Ascending aorta (tissue), 2 donors: ENCODE results near the gene TSPOAP1. TPM values are rescaled to one million over a fixed set of nuclear protein-coding genes. Genes with fewer than 3 reads are reported as not detected.

Experiments
- DNase-seq, 2 donors: peaks; one replicate each; pipeline ENCODE4 v3.0.0-alpha.2; 2019; ENCODE audit warnings: low spot score in 2 of 2
- H3K27ac ChIP-seq, 2 donors: fragments of 200-600 bp; sonication (generic); one replicate each; pipeline ENCODE4 v1.5.1; 2016 to 2017; ENCODE audit warnings: mild to moderate bottlenecking in 1 of 2
- H3K27me3 ChIP-seq: fragments of 200-600 bp; sonication (generic); one replicate; pipeline ENCODE4 v1.5.1; 2017
- H3K36me3 ChIP-seq, 2 donors: fragments of 200-600 bp; sonication (generic); one replicate each; pipeline ENCODE4 v1.5.1; 2016
- H3K4me1 ChIP-seq, 2 donors: fragments of 200-600 bp; sonication (generic); one replicate each; pipeline ENCODE4 v1.5.1; 2016 to 2017; ENCODE audit warnings: mild to moderate bottlenecking in 1 of 2
- H3K4me3 ChIP-seq, 2 donors: fragments of 200-600 bp; sonication (generic); one replicate each; pipeline ENCODE4 v1.5.1; 2016 to 2017; ENCODE audit warnings: mild to moderate bottlenecking in 1 of 2
- H3K9me3 ChIP-seq, 2 donors: fragments of 200-600 bp; sonication (generic); one replicate each; pipeline ENCODE4 v1.5.1; 2016
- CTCF ChIP-seq, 3 experiments: fragments of 200-600 bp in 2 of 3; fragments of 450-650 bp in 1 of 3; sonication (generic) in 2 of 3; IDR thresholded peaks; one replicate each; pipeline ENCODE4 v1.5.1; 2016 to 2019; ENCODE audit warnings: antibody characterized with exemption in 3 of 3, mild to moderate bottlenecking in 1 of 3, moderate library complexity in 1 of 3
- intact Hi-C: fragments of 100-400 bp; cut with DNase I; formaldehyde crosslinking; loops from one replicate; pipeline ENCODE4 v1.15.1; 2023
- total RNA-seq: library from RNA; depleted of rRNA; stranded (reverse); fragments of >200 nt; gene quantifications from one replicate; pipeline ENCODE4 v1.1.0, GENCODE V29; 2016

The TSPOAP1 gene
- total RNA-seq, 1 donor from 2014 or later: 22.4 TPM

GRCh38 chr17:58284613-58285421, 43.8 kb downstream of the TSPOAP1 start:
- H3K4me1 ChIP-seq: no peaks in the 10 kb centered on the region
- no peak overlapping the region for H3K27ac ChIP-seq
- no peaks in the 10 kb centered on the region for H3K36me3 ChIP-seq
- H3K27me3 ChIP-seq: no peaks in the 10 kb centered on the region
- H3K4me3 ChIP-seq: no peak overlapping the region
- H3K9me3 ChIP-seq: no peaks in the 10 kb centered on the region
- TF ChIP-seq CTCF (IDR thresholded peaks at IDR 0.05): no peak
- DNase-seq: no peak
- intact Hi-C loops: no loop called here

GRCh38 chr17:58283674-58284612, 44.7 kb downstream of the TSPOAP1 start:
- no peak overlapping the region for H3K27ac ChIP-seq
- no peaks in the 10 kb centered on the region for H3K9me3 ChIP-seq
- intact Hi-C loops: no loop called here
- TF ChIP-seq CTCF (IDR thresholded peaks at IDR 0.05): no peak
- no peaks in the 10 kb centered on the region for H3K36me3 ChIP-seq
- H3K4me3 ChIP-seq: no peak overlapping the region
- no peak for DNase-seq
- H3K4me1 ChIP-seq: no peaks in the 10 kb centered on the region
- H3K27me3 ChIP-seq: no peaks in the 10 kb centered on the region

DNA sequence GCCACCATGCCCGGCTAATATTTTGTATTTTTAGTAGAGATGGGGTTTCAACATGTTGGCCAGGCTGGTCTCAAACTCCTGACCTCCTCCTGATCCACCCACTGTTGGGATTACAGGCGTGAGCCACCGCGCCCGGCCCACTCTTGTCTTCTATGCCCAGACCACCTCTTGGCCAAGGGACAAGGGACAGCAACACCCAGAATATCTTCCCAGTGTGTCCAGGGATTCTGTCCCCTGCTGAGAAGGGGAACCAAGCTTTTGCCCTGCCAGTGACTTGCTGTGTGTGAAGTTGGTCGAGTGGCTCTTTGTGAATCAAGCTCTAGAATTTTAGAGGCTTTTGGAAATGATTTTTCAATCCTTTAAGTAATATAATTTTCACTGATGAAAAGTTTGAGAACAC, 46.2 kb downstream of the TSPOAP1 start:
- no peak for TF ChIP-seq CTCF (IDR thresholded peaks at IDR 0.05)
- Histone ChIP-seq H3K27me3 (no peaks in the 10 kb centered on the region), H3K36me3 (no peaks in the 10 kb centered on the region), H3K9me3 (no peaks in the 10 kb centered on the region), H3K27ac (no peak overlapping the region), H3K4me3 (no peak overlapping the region), H3K4me1 (no peaks in the 10 kb centered on the region)
- DNase-seq: no peak
- intact Hi-C loops: no loop called here

- no peaks in the 10 kb centered on the region for H3K36me3 ChIP-seq
- intact Hi-C loops: no loop called here
- TF ChIP-seq CTCF (IDR thresholded peaks at IDR 0.05): no peak
- H3K27me3 ChIP-seq: no peaks in the 10 kb centered on the region
- DNase-seq: no peak
- H3K4me1 ChIP-seq: no peaks in the 10 kb centered on the region
- H3K27ac ChIP-seq: no peak overlapping the region
- no peak overlapping the region for H3K4me3 ChIP-seq
- H3K9me3 ChIP-seq: no peaks in the 10 kb centered on the region
These were observed 47.0 kb downstream of the TSPOAP1 start for GRCh38 chr17:58281511-58282011.

DNA sequence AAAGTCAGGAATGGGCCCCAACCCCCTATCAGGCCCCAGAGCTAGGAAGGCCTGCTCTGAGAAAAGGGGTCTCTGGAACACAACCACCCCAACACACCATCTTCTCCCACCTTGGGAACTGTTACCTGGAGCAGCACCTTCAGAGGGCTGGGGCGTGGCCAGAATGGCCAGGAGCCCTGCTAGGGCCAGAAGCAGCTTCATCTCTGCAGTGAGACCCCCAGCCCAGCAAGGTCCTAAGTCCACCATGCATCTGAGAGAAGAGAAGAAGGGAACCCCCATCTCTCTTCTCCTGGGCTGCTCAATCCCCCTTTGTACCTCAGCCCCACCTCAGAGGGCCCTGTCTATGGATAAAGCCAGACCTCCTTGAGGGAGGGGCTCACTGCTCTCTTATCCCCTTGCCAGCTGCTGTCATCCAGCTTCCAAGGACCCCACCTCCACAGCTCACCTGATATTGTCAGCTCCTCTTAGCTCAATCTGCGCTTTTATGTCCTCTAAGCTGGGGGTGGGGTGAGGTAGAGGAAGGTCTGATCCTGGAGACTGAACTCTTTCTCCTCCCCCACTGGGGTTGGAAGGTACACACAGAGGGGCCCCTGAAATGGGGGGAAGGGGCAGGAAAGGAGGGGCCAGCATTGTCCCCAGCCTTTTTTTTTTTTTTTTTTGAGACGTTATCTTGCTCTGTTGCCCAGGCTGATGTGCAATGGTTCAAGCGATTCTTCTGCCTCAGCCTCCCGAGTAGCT, 47.9 kb downstream of the TSPOAP1 start, which contains the start of gene MPO:
MPO (minus strand) TSS at position 456 of the 738 bp plus-strand sequence; CDS start at position 279, 177 bp downstream.
- no peaks in the 10 kb centered on the region for H3K9me3 ChIP-seq
- H3K4me1 ChIP-seq: no peaks in the 10 kb centered on the region
- no peaks in the 10 kb centered on the region for H3K27me3 ChIP-seq
- no peaks in the 10 kb centered on the region for H3K36me3 ChIP-seq
- no peak within 1 kb of the TSS for H3K4me3 ChIP-seq
- no peak for DNase-seq
- intact Hi-C loops: no loop called here
- H3K27ac ChIP-seq: no peak within 1 kb of the TSS
- TF ChIP-seq CTCF (IDR thresholded peaks at IDR 0.05): no peak
